A549 (cell line): ENCODE data around the gene PRELP. TPM values are rescaled to one million over a fixed set of nuclear protein-coding genes. Genes with fewer than 3 reads are reported as not detected.

Source experiments
- ATAC-seq, 2 experiments: fragments of 200-7000 bp in 1 of 2; fragments of >200 bp in 1 of 2; cut with Nextera tagmentation in 1 of 2; cut with Tn5 transposase in 1 of 2; 3 replicates each; pipeline versions ENCODE4 v1.8.0 to v1.9.1; 2018 to 2020; ENCODE audit warnings: mild to moderate bottlenecking in 1 of 2, moderate library complexity in 1 of 2
- CTCF ChIA-PET: fragments of 300-600 bp; sonication (Branson Sonifier 250); formaldehyde crosslinking; extraction: SDS; loops from one replicate; lab custom pipeline; 2021; ENCODE audit warnings: antibody characterized with exemption, inconsistent platforms; lab: Yijun Ruan, JAX
- POLR2A ChIA-PET: fragments of 350-600 bp; formaldehyde crosslinking; extraction: SDS; loops from one replicate; lab custom pipeline; 2021; ENCODE audit warnings: antibody characterized with exemption, inconsistent platforms; lab: Yijun Ruan, JAX
- DNase-seq, 2 experiments: peaks; one replicate each; pipeline versions ENCODE4 v3.0.0 to v3.0.0-alpha.2; 2011 to 2016; ENCODE audit warnings: low read depth in 1 of 2, low spot score in 1 of 2
- FAIRE-seq: peaks from 2 replicates; lab custom pipeline; 2011; peaks lifted over from hg19 to GRCh38; lab: Jason Lieb, UNC
- H3K27ac ChIP-seq, 2 experiments: fragments of >200 bp; sonication (Bioruptor Twin); formaldehyde crosslinking; 3 replicates each; pipeline ENCODE4 v1.5.1; 2016 to 2017
- H3K4me1 ChIP-seq: fragments of >200 bp; sonication (Bioruptor Twin); formaldehyde crosslinking; 3 replicates; pipeline ENCODE4 v1.6.1; 2016
- H3K4me2 ChIP-seq: fragments of >200 bp; sonication (Bioruptor Twin); formaldehyde crosslinking; 3 replicates; pipeline ENCODE4 v1.6.1; 2016
- H3K4me3 ChIP-seq: fragments of >200 bp; sonication (Bioruptor Twin); formaldehyde crosslinking; 3 replicates; pipeline ENCODE4 v1.5.1; 2016
- H3K9me3 ChIP-seq: fragments of >200 bp; sonication (Bioruptor Twin); formaldehyde crosslinking; 3 replicates; pipeline ENCODE4 v1.6.1; 2016
- CHD2 ChIP-seq: fragments of 150-350 bp; IDR thresholded peaks from 2 replicates; pipeline ENCODE4 v1.6.1; 2014; ENCODE audit warnings: low read length; ENCODE audit not compliant: partially characterized antibody
- CHD4 ChIP-seq: fragments of 200-600 bp; sonication (generic); IDR thresholded peaks from 2 replicates; pipeline ENCODE4 v1.6.1; 2016; ENCODE audit warnings: antibody characterized with exemption, mild to moderate bottlenecking, borderline replicate concordance
- CTCF ChIP-seq: fragments of >200 bp; sonication (Bioruptor Twin); formaldehyde crosslinking; IDR thresholded peaks from 3 replicates; pipeline ENCODE4 v1.5.1; 2016
- EHF ChIP-seq: fragments of 250-450 bp; sonication (Bioruptor Pico); IDR thresholded peaks from 2 replicates; pipeline ENCODE4 v1.5.0; 2020; ENCODE audit warnings: mild to moderate bottlenecking
- ELK1 ChIP-seq: fragments of 150-350 bp; IDR thresholded peaks from 2 replicates; pipeline ENCODE4 v1.6.1; 2014; ENCODE audit warnings: low read depth, mild to moderate bottlenecking, low read length
- FOSB ChIP-seq: fragments of 250-450 bp; sonication (Bioruptor Pico); IDR thresholded peaks from 2 replicates; pipeline ENCODE4 v1.5.0; 2020; ENCODE audit warnings: mild to moderate bottlenecking, moderate library complexity
- FOXS1 ChIP-seq: fragments of 250-450 bp; sonication (Bioruptor Pico); IDR thresholded peaks from 2 replicates; pipeline ENCODE4 v1.5.0; 2020; ENCODE audit warnings: mild to moderate bottlenecking, moderate library complexity
- HDAC2 ChIP-seq: fragments of 200-600 bp; sonication (generic); IDR thresholded peaks from 2 replicates; pipeline ENCODE4 v1.6.1; 2016
- HEYL ChIP-seq: fragments of 250-450 bp; sonication (Bioruptor Pico); IDR thresholded peaks from 2 replicates; pipeline ENCODE4 v1.8.0; 2021; ENCODE audit warnings: mild to moderate bottlenecking, moderate library complexity
- JUNB ChIP-seq: fragments of >200 bp; sonication (Bioruptor Twin); formaldehyde crosslinking; IDR thresholded peaks from 2 replicates; pipeline ENCODE4 v1.6.1; 2016
- KDM5A ChIP-seq: fragments of 200-600 bp; sonication (generic); IDR thresholded peaks from 2 replicates; pipeline ENCODE4 v1.6.1; 2016; ENCODE audit warnings: antibody characterized with exemption, mild to moderate bottlenecking
- MAZ ChIP-seq: fragments of 150-350 bp; IDR thresholded peaks from 2 replicates; pipeline ENCODE4 v1.6.1; 2014; ENCODE audit warnings: antibody characterized with exemption, low read depth, low read length, borderline replicate concordance
- POLR2AphosphoS2 ChIP-seq: conservative IDR thresholded peaks from 2 replicates; pipeline ENCODE4 v1.6.1; 2012; ENCODE audit warnings: low read length, improper control_type of control experiment, inconsistent platforms
- RARB ChIP-seq: fragments of 250-450 bp; sonication (Bioruptor Pico); IDR thresholded peaks from 2 replicates; pipeline ENCODE4 v1.8.0; 2021; ENCODE audit warnings: mild to moderate bottlenecking, moderate library complexity
- RFX5 ChIP-seq: fragments of 450-650 bp; IDR thresholded peaks from 2 replicates; pipeline ENCODE4 v1.7.1; 2014; ENCODE audit warnings: antibody characterized with exemption, mild to moderate bottlenecking, moderate library complexity
- SMC3 ChIP-seq: fragments of >200 bp; sonication (Bioruptor Twin); formaldehyde crosslinking; IDR thresholded peaks from 3 replicates; pipeline ENCODE4 v1.6.1; 2018; ENCODE audit warnings: inconsistent platforms
- SREBF2 ChIP-seq: fragments of 450-650 bp; IDR thresholded peaks from 2 replicates; pipeline ENCODE4 v1.6.1; 2014; ENCODE audit warnings: mild to moderate bottlenecking, moderate library complexity
- TFCP2L1 ChIP-seq: fragments of 250-450 bp; sonication (Bioruptor Pico); IDR thresholded peaks from 2 replicates; pipeline ENCODE4 v1.5.0; 2021; ENCODE audit warnings: mild to moderate bottlenecking
- TP53 ChIP-seq: fragments of 250-450 bp; sonication (Bioruptor Pico); IDR thresholded peaks from 2 replicates; pipeline ENCODE4 v1.5.0; 2021; ENCODE audit warnings: mild to moderate bottlenecking, moderate library complexity
- ZNF302 ChIP-seq: fragments of 250-450 bp; sonication (Bioruptor Pico); IDR thresholded peaks from 2 replicates; pipeline ENCODE4 v1.9.0; 2021; ENCODE audit warnings: inconsistent platforms, mild to moderate bottlenecking, moderate library complexity
- WGBS: methylation state at CpG from one replicate; pipeline ENCODE4 v1.1.6; 2017; ENCODE audit errors: missing lambda C conversion rate; 5-methylcytosine and 5-hydroxymethylcytosine counted together
- polyA minus RNA-seq: library from RNA; depleted of rRNA, polyadenylated mRNA; stranded (reverse); fragments of >200 nt; gene quantifications from 2 replicates; pipeline ENCODE4 v1.2.3, GENCODE V29; 2011; rRNA and poly(A)+ RNA removed
- polyA plus RNA-seq, 4 experiments: library from polyadenylated mRNA; depleted of rRNA in 3 of 4; stranded (reverse); fragments of >200 nt; fragmentation: RNase III in 1 of 4; extraction: RNeasy Plus Mini Kit Qiagen cat#74134 plus additional on column Dnase treatment in 1 of 4; gene quantifications; 2 replicates in 3 of 4; 3 replicates in 1 of 4; pipeline ENCODE4 v1.2.3, GENCODE V29; 2011 to 2017
- TF ChIP-seq, protein P1 (sequence below): IDR thresholded peaks from 2 replicates; pipeline ENCODE4 v1.6.1; 2012
- TF ChIP-seq, protein P2 (sequence below): fragments of >200 bp; sonication (Bioruptor Twin); formaldehyde crosslinking; IDR thresholded peaks from 2 replicates; pipeline ENCODE4 v1.6.1; 2016

Gene PRELP
- polyA plus RNA-seq (2011; rRNA removed) (not detected in 2 replicates), polyA plus RNA-seq (2017; fragmentation: RNase III; extraction: RNeasy Plus Mini Kit Qiagen cat#74134 plus additional on column Dnase treatment) (not detected in 3 replicates), polyA minus RNA-seq (not detected in 2 replicates)
- not detected in 2 replicates for polyA plus RNA-seq (2012; cell fraction: cytosol; rRNA removed)
- 0.01 TPM in 1 of 2 replicates, not detected in the other for polyA plus RNA-seq (2012; cell fraction: nucleus; rRNA removed)

- 46% methylated on average over 7 of the region's 8 CpGs for WGBS
- no peak for ATAC-seq
- Histone ChIP-seq H3K4me1 (peaks cover under 1% of the 10 kb centered on the region; the same call in 1 of the 3 replicates), H3K9me3 (no peaks in the 10 kb centered on the region), H3K4me3 (no peak within 1 kb of the TSS), H3K27ac (no peak within 1 kb of the TSS)
- CTCF ChIA-PET: interaction anchor here (0.7 to 25.5 kb wide), 8 partner anchors 10 to 258 kb away, joined by 3 to 352 read pairs (median 4); no protein-coding TSS in a partner anchor
- no peak for TF ChIP-seq SMC3
- no peak for TF ChIP-seq ELK1
- TF ChIP-seq FOSB (CRISPR knock-in tag): no peak
- TF ChIP-seq RARB (CRISPR knock-in tag): no peak
- TF ChIP-seq, all 56 proteins: peak for 0
- FAIRE-seq: no peak
- POLR2A ChIA-PET: no interaction called here
- peak in 1 of 2 experiments; percentile 5 for DNase-seq
- H3K4me2 ChIP-seq: no peak within 1 kb of the TSS
These were observed at the start of gene PRELP for GRCh38 chr1:203475012-203475981. PRELP (plus strand) TSS chr1:203475806; CDS start chr1:203483185, 7,379 bp downstream.

GRCh38 chr1:203426366-203426765, 49.2 kb upstream of the PRELP start:
- no peak for FAIRE-seq
- TF ChIP-seq TFCP2L1 (CRISPR knock-in tag) (no peak), CTCF (no peak), JUNB (no peak), TP53 (CRISPR knock-in tag) (no peak), RFX5 (no peak), HDAC2 (no peak), SREBF2 (no peak), MAZ (no peak), CHD2 (no peak), POLR2AphosphoS2 (no peak), CHD4 (no peak), KDM5A (no peak), FOXS1 (CRISPR knock-in tag) (no peak), FOSB (CRISPR knock-in tag) (no peak), EHF (no peak), ZNF302 (CRISPR knock-in tag) (no peak), HEYL (CRISPR knock-in tag) (no peak)
- TF ChIP-seq, protein P1, sequence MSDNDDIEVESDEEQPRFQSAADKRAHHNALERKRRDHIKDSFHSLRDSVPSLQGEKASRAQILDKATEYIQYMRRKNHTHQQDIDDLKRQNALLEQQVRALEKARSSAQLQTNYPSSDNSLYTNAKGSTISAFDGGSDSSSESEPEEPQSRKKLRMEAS: no peak
- TF ChIP-seq, protein P2, sequence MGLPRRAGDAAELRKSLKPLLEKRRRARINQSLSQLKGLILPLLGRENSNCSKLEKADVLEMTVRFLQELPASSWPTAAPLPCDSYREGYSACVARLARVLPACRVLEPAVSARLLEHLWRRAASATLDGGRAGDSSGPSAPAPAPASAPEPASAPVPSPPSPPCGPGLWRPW: no peak
- ChIA-PET POLR2A (no interaction called here), CTCF (no interaction called here)
- Histone ChIP-seq H3K9me3 (no peaks in the 10 kb centered on the region), H3K4me3 (no peak overlapping the region), H3K27ac (no peak overlapping the region), H3K4me1 (peaks cover 13% of the 10 kb centered on the region; the same call in 2 of the 3 replicates), H3K4me2 (no peak overlapping the region)
- ATAC-seq: no peak
- DNase-seq: no peak
- WGBS: 44% methylated on average over 5 of the region's 5 CpGs
